NCI-H146 (cell line): ENCODE data around the gene WSCD2.

Experiments used
- DNase-seq: peaks from one replicate; lab custom pipeline; 2025; lab: John Stamatoyannopoulos, UW

Gene WSCD2

DNA sequence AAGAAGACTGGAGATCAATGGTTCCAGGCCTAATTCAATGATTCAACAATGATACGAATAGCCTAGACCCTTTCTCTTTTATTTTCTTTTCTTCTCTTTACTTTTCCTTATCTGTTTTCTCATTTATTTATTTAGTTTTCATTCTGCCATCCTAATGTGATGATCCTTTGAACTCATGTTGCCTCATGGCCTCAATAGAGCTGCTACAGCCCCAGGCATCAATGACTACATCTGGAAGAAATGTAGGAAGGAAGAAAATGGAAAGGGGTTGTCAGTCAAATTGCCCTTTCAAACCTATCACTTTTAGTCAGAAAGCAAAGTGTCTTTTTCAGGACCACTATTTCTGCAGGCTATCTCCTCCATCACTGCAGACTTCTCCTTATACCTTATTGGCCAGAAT lies 140.1 kb downstream of the WSCD2 start:
- no peak for DNase-seq

DNA sequence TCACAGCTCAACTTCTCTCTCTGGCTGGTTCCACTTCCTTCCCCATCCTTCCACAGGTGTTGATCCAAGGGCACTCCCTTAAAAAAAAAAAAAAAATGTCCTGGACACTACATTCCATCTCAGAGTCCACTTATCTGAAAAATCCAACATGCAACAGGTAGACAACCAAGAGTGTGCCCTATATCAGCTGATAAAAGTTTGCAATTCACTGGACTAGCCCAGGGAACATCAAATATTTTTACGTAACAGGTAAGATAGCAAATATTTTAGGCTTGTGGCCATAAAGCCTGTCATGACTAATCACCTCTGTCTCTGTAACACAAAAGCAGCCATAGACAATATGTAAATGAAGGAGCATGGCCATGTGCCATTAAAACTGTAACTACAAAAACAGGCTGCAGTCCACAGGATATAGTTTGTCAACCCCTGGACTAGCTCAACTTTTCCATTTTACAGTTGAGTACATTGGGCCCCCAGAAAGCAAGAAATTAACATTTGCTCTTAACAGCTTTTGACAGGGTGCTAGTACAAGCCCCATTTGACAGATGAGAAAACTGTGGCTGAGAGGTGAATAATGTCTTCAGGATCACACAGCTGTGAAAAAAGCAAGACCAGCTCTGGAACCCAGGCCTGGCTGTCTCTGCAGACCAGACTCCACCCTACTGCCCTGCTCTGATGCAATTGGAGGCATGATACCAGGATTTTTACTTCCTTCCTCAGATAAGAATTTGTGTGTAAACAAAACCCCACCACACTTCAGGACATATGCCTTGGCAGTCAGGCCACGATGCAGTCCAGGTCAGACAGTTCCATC lies 141.2 kb downstream of the WSCD2 start:
- no peak for DNase-seq

- no peak for DNase-seq
Observed at GRCh38 chr12:108270849-108271143, 141.7 kb downstream of the WSCD2 start.

DNA sequence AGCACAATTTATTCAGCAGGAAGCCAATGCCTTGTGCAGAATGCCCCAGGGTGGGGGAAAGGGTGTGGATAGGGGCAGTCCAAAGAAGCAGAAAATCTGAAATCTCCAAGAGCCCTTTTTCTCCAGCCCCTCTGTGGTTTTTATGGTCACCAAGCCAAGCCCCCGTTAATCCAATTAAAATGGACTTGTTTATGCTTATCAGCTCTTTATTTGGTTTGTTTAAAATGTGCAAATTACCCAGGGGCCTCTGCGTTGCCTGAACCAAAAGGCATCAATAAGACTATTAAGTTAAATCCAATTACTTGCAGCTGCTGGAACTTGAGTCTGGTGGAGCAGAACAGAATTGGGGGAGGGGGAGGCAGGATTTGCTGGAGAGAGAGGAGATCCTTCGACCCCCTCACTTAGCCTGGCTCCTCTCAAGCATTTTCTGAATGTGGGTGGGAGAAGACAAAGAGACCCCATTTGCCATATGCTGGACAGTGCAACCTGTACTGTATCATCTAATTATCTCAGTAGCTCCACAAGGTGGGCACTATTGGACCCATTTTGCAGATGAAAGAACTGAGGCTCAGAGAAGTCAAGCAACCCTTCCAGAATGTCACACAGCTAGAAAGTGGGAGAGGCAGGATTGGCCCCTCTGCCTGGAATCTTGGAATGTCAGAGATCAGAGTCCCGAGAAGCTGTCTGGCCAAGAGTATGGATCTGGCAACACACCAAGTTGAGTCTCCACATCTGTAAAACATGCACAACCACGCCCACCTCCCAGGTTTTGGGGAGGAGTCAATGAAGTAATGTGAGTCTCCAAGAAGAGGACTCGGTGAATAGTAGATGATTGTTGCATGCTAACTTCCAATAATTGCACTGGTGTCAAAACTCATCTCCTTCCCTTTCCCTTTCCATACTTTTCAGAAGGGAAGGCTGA lies 143.1 kb downstream of the WSCD2 start:
- DNase-seq = no peak

DNA sequence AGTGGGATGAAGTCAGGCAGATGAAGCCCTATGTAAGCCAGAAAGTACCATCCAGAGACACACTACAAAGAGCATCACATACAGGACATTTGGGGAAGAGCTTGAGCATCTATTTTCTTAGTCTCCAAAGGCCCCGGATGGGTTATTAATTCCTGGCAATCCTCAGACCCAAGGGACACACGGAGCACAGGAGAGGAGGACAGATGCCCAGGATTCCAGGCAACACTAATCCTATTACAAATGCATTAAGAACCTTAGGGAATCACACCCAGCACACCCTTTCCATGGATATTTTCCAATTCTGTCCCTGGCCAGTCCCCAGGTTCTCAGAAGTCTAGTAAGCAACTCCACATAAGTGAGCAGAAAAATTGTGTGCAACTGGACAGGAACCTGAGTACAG lies 144.1 kb downstream of the WSCD2 start:
- DNase-seq = no peak

DNA sequence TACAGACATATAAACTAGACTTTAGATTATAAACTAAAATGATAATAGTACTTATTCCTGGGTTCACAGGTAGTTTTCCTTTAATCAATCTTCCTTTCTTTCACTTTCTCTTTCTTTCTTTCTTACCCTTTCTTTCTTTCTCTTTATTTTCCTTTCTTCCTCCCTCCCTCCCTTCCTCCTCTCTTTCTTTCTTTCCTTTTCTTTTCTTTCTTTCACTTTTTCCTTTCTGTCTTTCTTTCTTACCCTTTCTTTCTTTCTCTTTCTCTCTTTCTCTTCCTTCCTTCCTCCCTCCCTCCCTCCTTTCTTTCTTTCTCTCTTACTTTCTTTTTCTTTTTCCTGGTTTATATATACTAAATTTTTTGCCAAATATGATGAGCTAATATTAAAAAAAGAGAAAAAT lies 148.5 kb downstream of the WSCD2 start:
- no peak for DNase-seq

DNA sequence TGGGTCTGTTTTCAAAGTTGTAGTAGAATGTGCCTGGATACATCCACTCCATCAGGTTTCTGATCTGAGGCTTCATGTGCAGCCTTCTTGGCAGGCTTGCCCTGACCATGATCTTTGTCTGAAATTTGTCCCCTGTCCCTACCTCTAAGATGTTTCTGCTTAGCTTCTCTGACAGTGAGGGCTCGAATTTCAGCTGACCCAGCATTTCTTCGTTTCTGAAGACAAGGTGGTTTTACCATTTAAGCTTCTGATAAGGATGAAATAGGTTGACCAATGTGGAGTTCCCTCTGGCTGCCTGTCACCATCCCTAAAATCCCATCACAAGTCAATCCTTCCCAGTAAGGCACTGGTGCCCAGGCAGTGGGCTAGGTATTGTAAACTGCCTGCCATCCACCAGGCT lies 153.1 kb downstream of the WSCD2 start:
- DNase-seq = no peak

GRCh38 chr12:108282676-108283075 lies 153.6 kb downstream of the WSCD2 start:
- no peak for DNase-seq

GRCh38 chr12:108284163-108284562 lies 155.1 kb downstream of the WSCD2 start:
- no peak for DNase-seq

GRCh38 chr12:108285016-108285415 lies 155.9 kb downstream of the WSCD2 start:
- DNase-seq = no peak

DNA sequence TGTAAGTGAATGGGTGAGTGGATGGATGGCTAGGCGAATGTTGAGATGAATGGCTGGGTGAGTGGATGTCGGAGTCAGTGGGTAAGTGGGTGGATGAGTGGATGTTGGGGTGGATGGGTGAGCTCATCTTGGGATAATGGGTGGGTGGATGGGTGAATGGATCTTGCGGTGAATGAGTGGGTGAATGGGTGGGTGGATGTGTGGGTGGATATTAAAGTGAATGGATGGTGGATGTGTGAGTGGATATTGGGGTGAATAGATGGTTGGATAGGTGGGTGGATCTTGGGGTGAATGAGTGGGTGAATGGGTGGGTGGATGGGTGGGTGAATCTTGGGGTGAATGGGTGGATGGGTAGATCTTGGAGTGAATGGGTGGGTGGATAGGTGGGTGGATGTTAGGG lies 158.1 kb downstream of the WSCD2 start:
- no peak for DNase-seq

DNA sequence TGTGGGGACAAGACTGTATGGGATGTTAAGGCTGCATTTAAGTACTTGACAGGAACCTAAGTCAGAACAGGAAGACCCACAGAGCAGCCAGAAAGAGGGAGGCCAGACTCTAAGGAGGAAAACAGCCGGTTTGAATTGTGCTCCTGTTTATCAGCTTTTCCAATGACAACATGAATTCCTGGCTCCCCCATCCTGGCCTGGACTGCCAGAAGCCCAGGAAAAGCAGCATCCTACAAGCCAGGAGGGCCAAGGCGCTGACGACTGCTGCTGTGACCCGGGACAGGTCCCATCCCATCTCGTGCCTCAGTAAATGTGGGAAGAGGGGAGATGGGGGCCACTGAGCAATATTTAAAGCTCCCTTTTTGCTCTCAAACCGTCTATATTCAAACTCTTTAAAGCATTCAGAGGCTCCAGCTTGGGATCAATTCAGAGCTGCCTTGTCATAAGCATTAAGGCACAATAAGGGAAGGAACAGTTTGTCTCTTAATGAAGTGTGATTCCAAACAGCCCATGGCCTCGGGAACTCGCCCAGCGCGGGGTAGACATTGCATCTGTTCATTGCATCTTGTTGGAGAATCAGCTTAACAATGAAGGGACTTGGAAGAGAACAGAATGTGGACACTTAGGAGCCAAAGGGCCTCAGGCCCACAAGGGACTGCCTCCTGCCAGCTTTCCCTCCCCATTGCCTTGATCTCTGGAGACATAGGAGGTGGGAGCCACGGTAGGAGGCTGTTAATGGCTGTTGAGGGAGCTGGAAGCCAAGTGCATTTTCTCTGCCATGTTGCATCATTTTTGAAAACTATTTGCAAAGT lies 160.5 kb downstream of the WSCD2 start:
- no peak for DNase-seq

DNA sequence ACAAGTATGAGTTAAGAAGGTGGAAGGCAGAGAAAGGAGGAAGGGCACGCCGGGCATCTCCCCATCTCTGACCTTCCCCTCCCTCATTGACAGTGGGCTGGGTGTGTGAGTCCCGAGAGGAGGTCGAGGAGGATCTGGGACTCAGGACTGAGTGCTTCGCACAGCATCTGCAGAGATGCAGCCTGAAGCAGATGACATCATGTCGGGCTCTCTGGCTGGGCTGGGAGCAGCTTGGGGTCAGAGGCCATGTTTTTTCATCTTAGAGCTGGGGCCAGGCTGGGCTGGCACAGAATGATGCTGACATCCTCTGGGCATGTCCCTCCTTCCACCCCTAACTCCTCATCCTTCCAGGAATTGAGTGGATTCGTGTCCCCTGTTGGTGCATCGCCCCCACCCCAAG lies 166.6 kb downstream of the WSCD2 start:
- DNase-seq = no peak

DNA sequence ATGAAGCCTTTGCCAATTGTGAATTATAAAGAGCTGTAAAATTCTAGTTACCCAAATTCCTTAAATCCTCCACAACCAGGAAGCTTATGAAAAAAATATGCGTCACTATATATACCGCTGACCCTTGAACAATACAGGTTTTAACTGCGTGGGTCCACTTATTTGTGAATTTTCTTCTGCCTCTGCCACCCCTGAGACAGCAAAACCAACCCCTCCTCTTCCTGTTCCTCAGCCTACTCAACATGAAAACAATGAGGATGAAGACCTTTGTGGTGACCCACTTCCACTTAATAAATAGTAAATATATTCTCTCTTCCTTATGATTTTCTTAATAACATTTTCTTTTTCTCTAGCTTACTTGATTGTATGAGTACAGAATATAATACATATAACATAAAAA lies 167.9 kb downstream of the WSCD2 start:
- no peak for DNase-seq

DNA sequence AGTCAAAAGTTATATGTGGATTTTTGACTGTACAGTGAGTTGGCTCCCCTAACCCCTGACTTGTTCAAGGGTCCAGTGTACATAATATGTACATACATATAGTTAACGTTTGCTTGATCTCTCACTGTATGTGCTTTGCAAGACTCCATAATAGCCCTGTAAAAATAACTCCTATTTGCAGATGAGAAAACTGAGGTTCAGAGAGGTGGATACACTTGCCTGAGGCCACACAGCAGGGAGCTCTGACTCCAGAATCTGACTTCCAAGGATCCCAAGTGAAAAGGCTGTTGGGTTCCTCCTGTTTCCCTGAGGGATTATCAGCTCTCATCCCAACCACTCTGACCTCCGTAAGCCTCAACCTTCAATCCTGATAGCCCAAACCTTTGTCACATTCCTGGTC lies 168.3 kb downstream of the WSCD2 start:
- no peak for DNase-seq

DNA sequence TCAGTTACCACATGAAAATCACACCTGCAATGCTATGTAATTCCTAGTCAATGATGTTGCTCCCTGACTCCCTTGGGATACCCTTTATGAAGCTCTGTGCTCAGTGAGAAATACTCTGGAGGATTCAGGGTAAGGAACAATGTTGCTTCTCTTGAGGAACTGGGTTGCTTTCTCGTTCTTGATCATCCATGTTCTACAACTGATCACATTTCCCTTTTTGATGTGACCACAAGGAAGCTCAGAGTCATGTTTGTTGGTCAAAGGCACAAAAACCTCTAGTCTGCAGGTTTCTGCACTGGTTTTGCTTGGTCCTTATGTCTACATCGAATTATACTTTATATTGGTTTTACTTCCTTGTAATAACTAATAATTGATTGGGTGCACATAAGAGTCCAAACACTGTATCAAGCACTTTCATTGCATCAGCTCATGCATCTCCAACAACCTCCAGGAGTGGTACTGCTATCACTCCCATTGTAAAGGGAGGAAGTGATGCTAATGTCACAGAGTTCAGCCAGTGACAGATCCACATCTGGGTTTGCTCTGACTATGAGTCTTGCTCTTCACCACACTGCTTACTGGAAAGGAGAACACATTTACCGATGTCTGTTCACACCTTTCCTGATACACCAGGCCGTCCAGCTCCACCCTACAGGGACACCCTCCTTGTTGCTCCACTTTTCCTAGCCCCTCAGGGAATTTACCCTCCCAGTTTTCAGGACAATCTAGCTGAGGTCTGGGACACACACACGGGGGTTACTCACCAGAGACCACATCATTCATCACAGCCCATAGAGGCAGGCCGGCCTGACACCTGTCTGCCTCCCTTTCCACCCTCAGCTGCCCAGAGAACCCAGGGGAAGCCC lies 169.0 kb downstream of the WSCD2 start:
- DNase-seq = no peak

DNA sequence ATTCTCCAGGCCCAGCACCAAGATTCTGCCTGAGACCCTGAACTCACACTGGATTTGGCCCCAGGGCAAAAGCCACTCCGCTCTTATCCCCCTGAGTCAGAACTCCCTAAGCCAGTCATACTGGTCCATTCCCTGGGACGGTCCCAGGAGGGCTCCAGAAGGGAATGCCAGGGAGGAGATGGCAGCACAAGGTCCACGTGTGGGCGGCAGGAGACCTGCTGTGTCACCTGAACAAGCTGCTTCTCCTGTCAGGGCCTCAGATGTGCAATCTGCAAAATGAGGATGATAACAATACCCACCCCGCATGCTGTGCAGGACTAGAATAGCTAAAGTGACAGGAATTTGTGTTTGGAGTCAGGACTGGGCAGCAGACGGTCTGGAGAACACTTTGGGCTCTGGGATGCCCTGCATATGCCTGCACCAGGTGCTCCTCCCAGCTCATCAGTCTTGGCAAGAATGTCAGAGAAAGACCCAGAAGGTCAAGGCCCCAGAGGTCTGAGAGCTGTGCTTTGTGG lies 169.7 kb downstream of the WSCD2 start:
- DNase-seq = no peak

DNA sequence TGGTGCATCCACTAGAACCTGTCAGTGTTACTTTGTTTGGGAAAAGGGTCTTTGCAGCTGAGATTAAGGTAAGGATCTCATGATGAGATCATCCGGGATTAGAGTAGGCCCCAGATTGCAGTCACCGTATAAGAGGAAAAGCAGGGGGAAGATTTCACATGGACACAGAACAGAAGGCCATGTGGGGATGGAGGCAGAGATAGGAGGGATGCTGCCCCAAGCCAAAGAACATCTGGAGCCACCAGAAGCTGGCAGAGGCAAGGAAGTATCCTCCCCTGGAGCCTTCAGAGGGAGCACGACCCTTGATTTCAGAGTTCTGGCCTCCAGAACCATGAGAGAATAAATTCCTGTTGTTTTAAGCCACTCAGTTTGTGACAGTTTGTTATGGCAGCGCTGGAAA lies 170.4 kb downstream of the WSCD2 start:
- no peak for DNase-seq
